ENCODE data around the gene KAT6B. TPM values are rescaled to one million over a fixed set of nuclear protein-coding genes. Genes with fewer than 3 reads are reported as not detected.

The KAT6B gene
- total RNA-seq, 4 donors from 2014 or later, result 12.0 to 37.7 (median 21.6) TPM

- H3K36me3 ChIP-seq, result peaks cover 0 to 8% of the 10 kb centered on the region in 2 donors
- no peaks in the 10 kb centered on the region for H3K9me3 ChIP-seq
- in situ Hi-C loops (cut with MboI; ENCODE audit: low sequenced_read_pairs in 4 of 4), result no loop called here
- DNase-seq, result no peak
- H3K4me3 ChIP-seq, result no peak overlapping the region
- H3K27ac ChIP-seq, result peak overlapping the region; percentile 21 to 71 (median 60)
- peaks cover 30 to 58% of the 10 kb centered on the region in 2 donors for H3K4me1 ChIP-seq
- no peak for TF ChIP-seq CTCF (IDR thresholded peaks at IDR 0.05 in 4 of 5, conservative IDR thresholded peaks at IDR 0.05 in 1 of 5)
- no peak for TF ChIP-seq POLR2A (IDR thresholded peaks at IDR 0.05)
- intact Hi-C loops (cut with DNase I; ENCODE audit: low total_unique reads), result loop anchor here (5.0 kb wide), 1 partner anchor 80 kb away; no protein-coding TSS in a partner anchor
- ATAC-seq, result no peak
- no peaks in the 10 kb centered on the region for H3K27me3 ChIP-seq
Measured at GRCh38 chr10:74842301-74842954, 16.0 kb downstream of the KAT6B start.

GRCh38 chr10:74846958-74847357 is 20.6 kb downstream of the KAT6B start:
- no peak for TF ChIP-seq POLR2A (IDR thresholded peaks at IDR 0.05)
- no peak for TF ChIP-seq CTCF (IDR thresholded peaks at IDR 0.05 in 4 of 5, conservative IDR thresholded peaks at IDR 0.05 in 1 of 5)
- Histone ChIP-seq H3K4me1 (peaks cover 20 to 29% of the 10 kb centered on the region in 2 donors), H3K27me3 (no peaks in the 10 kb centered on the region), H3K4me3 (no peak overlapping the region), H3K9me3 (no peaks in the 10 kb centered on the region), H3K27ac (peak overlapping the region in 2 of 4 donors; percentile 17 to 31), H3K36me3 (peaks cover 0 to 8% of the 10 kb centered on the region in 2 donors)
- in situ Hi-C loops (cut with MboI; ENCODE audit: low sequenced_read_pairs in 4 of 4), result no loop called here
- DNase-seq (no peak), ATAC-seq (no peak)
- intact Hi-C loops (cut with DNase I; ENCODE audit: low total_unique reads), result no loop called here

- DNase-seq (no peak), ATAC-seq (no peak)
- Histone ChIP-seq H3K4me3 (no peak overlapping the region), H3K36me3 (no peaks in the 10 kb centered on the region), H3K27ac (peak overlapping the region; percentile 13 to 62 (median 51)), H3K27me3 (no peaks in the 10 kb centered on the region), H3K9me3 (no peaks in the 10 kb centered on the region), H3K4me1 (peaks cover 46 to 49% of the 10 kb centered on the region in 2 donors)
- TF ChIP-seq CTCF (IDR thresholded peaks at IDR 0.05 in 4 of 5, conservative IDR thresholded peaks at IDR 0.05 in 1 of 5) (no peak), POLR2A (IDR thresholded peaks at IDR 0.05) (no peak)
- in situ Hi-C loops (cut with MboI; ENCODE audit: low sequenced_read_pairs in 4 of 4) (no loop called here), intact Hi-C loops (cut with DNase I; ENCODE audit: low total_unique reads) (no loop called here)
Measured at GRCh38 chr10:74851831-74852230, 25.4 kb downstream of the KAT6B start.

GRCh38 chr10:74852381-74852780 is 26.0 kb downstream of the KAT6B start:
- ATAC-seq, result no peak
- H3K27me3 ChIP-seq, result no peaks in the 10 kb centered on the region
- H3K4me1 ChIP-seq, result peaks cover 44 to 46% of the 10 kb centered on the region in 2 donors
- intact Hi-C loops (cut with DNase I; ENCODE audit: low total_unique reads), result no loop called here
- H3K4me3 ChIP-seq, result no peak overlapping the region
- TF ChIP-seq CTCF (IDR thresholded peaks at IDR 0.05 in 4 of 5, conservative IDR thresholded peaks at IDR 0.05 in 1 of 5), result no peak
- no peak for TF ChIP-seq POLR2A (IDR thresholded peaks at IDR 0.05)
- no peaks in the 10 kb centered on the region for H3K9me3 ChIP-seq
- in situ Hi-C loops (cut with MboI; ENCODE audit: low sequenced_read_pairs in 4 of 4), result no loop called here
- H3K36me3 ChIP-seq, result no peaks in the 10 kb centered on the region
- DNase-seq, result no peak
- H3K27ac ChIP-seq, result peak overlapping the region; percentile 13 to 62 (median 51)
